HepG2 (cell line): ENCODE measurements around the gene NCOA5. TPM values are rescaled to one million over a fixed set of nuclear protein-coding genes. Genes with fewer than 3 reads are reported as not detected.

Experiments
- CHD4 ChIP-seq: fragments of 200-600 bp; sonication (generic); IDR thresholded peaks from 2 replicates; pipeline ENCODE4 v1.7.0; 2017; ENCODE audit warnings: mild to moderate bottlenecking, low read length, borderline replicate concordance
- GATA4 ChIP-seq: sonication (generic); IDR thresholded peaks from 2 replicates; pipeline ENCODE4 v1.6.1; 2016; ENCODE audit warnings: antibody characterized with exemption, low read depth, borderline replicate concordance
- HMG20A ChIP-seq: IDR thresholded peaks from 2 replicates; pipeline ENCODE4 v1.6.1; 2016; ENCODE audit warnings: borderline replicate concordance
- KDM2A ChIP-seq: sonication (generic); formaldehyde crosslinking; IDR thresholded peaks from 2 replicates; pipeline ENCODE4 v1.4.0; 2020; ENCODE audit warnings: low read depth, missing genetic modification reagents, borderline replicate concordance
- LCORL ChIP-seq, 2 experiments: fragments of 450-650 bp in 1 of 2; sonication (generic) in 1 of 2; formaldehyde crosslinking in 1 of 2; IDR thresholded peaks; 2 replicates each; pipeline versions ENCODE4 v1.5.0 to v1.6.1; 2017 to 2020; ENCODE audit warnings: antibody characterized with exemption in 1 of 2, missing genetic modification reagents in 1 of 2
- NR2F1 ChIP-seq, 2 experiments: fragments of 450-650 bp in 1 of 2; formaldehyde crosslinking in 1 of 2; IDR thresholded peaks; 2 replicates each; pipeline versions ENCODE4 v1.5.0 to v1.6.1; 2016 to 2020; ENCODE audit warnings: mild to moderate bottlenecking in 1 of 2, missing compliant biosample characterization in 1 of 2, missing genetic modification reagents in 1 of 2, moderate library complexity in 1 of 2
- NR2F6 ChIP-seq, 2 experiments: IDR thresholded peaks; 2 replicates each; pipeline ENCODE4 v1.6.1; 2016; ENCODE audit warnings: antibody characterized with exemption in 1 of 2, mild to moderate bottlenecking in 1 of 2
- PAWR ChIP-seq: sonication (generic); formaldehyde crosslinking; IDR thresholded peaks from 2 replicates; pipeline ENCODE4 v1.4.0; 2020; ENCODE audit warnings: missing genetic modification reagents, mild to moderate bottlenecking, borderline replicate concordance
- PLRG1 ChIP-seq: fragments of 450-650 bp; conservative IDR thresholded peaks from 2 replicates; pipeline ENCODE4 v1.6.1; 2016
- TAF1 ChIP-seq: sonication (generic); formaldehyde crosslinking; IDR thresholded peaks from 2 replicates; pipeline ENCODE4 v1.4.0; 2020; ENCODE audit warnings: missing genetic modification reagents
- U2AF1 ChIP-seq: fragments of 200-400 bp; formaldehyde crosslinking; optimal IDR thresholded peaks from 2 replicates; pipeline ENCODE3; 2017; ENCODE audit warnings: mild to moderate bottlenecking, low read depth, low read length
- ZNF629 ChIP-seq: sonication (generic); formaldehyde crosslinking; conservative IDR thresholded peaks from 2 replicates; pipeline ENCODE4 v1.5.0; 2020; ENCODE audit warnings: missing genetic modification reagents
- polyA plus RNA-seq, 8 experiments: library from polyadenylated mRNA; depleted of rRNA in 3 of 8; stranded (reverse) in 7 of 8; unstranded in 1 of 8; fragments of >200 nt; fragmentation: Illumina TruSeq in 4 of 8; extraction: Trizol in 4 of 8; gene quantifications; 2 replicates each; pipeline versions ENCODE4 v1.2.1 to v1.2.3, GENCODE V29; 2011 to 2016; ENCODE audit warnings: low read depth in 4 of 8, missing spikeins in 1 of 8, mixed read lengths in 1 of 8; ENCODE audit not compliant: insufficient read depth in 1 of 8
- total RNA-seq, 5 experiments: library from RNA; depleted of rRNA; stranded (reverse); fragments of >200 nt; fragmentation: Illumina TruSeq; extraction: Trizol; gene quantifications; 2 replicates each; pipeline ENCODE4 v1.2.3, GENCODE V29; 2016; ENCODE audit warnings: low read depth in 1 of 5
- TF ChIP-seq, protein P1 (sequence below): sonication (generic); formaldehyde crosslinking; IDR thresholded peaks from 2 replicates; pipeline ENCODE4 v1.5.1; 2020; ENCODE audit warnings: mild to moderate bottlenecking, missing genetic modification reagents
- TF ChIP-seq, protein P2 (sequence below): IDR thresholded peaks from 2 replicates; pipeline ENCODE4 v1.6.1; 2018; ENCODE audit warnings: missing genetic modification reagents, mild to moderate bottlenecking, missing compliant biosample characterization
- TF ChIP-seq, protein P3 (sequence below): IDR thresholded peaks from 2 replicates; pipeline ENCODE4 v1.6.1; 2016; ENCODE audit warnings: missing biosample characterization, missing genetic modification reagents, low read depth
- TF ChIP-seq, protein P4 (sequence below): sonication (generic); formaldehyde crosslinking; IDR thresholded peaks from 2 replicates; pipeline ENCODE4 v1.5.0; 2020; ENCODE audit warnings: mild to moderate bottlenecking, missing genetic modification reagents, borderline replicate concordance
- TF ChIP-seq, protein P5 (sequence below): sonication (generic); formaldehyde crosslinking; IDR thresholded peaks from 2 replicates; pipeline ENCODE4 v1.4.0; 2020; ENCODE audit warnings: missing genetic modification reagents

NCOA5 gene
- total and polyA plus RNA-seq, 2 of the 13 experiments (the other 11 are each of a cell fraction or from before 2014, with no cell fraction given) = 16.5 to 28.4 TPM

DNA sequence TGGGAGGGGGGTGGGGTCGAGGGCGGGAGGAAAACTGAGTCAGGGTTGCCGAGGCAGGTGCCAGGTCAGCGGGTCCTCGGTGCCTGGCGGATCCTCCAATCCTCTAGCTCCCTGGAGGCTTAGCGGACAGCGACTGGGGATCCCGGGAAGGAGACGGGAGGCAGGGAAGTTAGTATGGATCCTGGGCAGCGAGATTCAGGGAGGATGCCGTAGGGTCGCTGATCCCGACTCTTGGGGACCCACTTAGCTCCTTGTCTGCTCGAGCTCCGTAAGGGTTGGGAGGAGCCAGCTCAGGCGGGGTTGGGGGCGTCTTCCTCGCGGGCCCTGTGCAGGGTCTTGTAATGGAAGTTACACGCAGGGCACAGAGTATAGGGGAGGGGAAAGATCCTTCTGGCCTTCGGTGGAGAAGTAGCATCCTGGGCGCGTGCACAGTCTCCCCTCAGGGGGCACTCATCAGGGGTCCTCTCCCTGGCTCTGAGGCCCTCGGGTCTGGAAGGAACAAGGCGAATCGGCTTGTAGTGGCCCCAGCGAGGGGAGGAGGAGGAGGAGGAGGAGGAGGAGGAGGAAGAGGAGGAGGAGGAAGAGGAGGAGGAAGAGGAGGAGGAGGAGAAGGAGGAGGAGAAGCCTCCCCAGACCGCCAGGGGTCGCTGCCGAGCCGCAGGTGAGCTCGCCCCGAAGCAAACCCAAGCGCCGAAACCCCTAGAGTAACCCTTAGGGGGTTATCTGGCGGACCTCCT lies 67.2 kb downstream of the NCOA5 start (continued):
- TF ChIP-seq LCORL (IDR thresholded peaks at IDR 0.05) (no peak), LCORL (CRISPR knock-in tag; IDR thresholded peaks at IDR 0.05) (peak; percentile 56; the same call in 1 of the 2 replicates), U2AF1 (no peak), KDM2A (CRISPR knock-in tag) (peak; percentile 73), ZNF629 (CRISPR knock-in tag) (no peak), TAF1 (CRISPR knock-in tag) (no peak), NR2F6 (IDR thresholded peaks at IDR 0.05) (no peak), NR2F6 (CRISPR knock-in tag; IDR thresholded peaks at IDR 0.05) (no peak), PLRG1 (no peak), CHD4 (no peak), GATA4 (no peak), PAWR (CRISPR knock-in tag) (no peak), NR2F1 (CRISPR knock-in tag; IDR thresholded peaks at IDR 0.05) (no peak), HMG20A (CRISPR knock-in tag) (no peak)
- TF ChIP-seq, protein P1, sequence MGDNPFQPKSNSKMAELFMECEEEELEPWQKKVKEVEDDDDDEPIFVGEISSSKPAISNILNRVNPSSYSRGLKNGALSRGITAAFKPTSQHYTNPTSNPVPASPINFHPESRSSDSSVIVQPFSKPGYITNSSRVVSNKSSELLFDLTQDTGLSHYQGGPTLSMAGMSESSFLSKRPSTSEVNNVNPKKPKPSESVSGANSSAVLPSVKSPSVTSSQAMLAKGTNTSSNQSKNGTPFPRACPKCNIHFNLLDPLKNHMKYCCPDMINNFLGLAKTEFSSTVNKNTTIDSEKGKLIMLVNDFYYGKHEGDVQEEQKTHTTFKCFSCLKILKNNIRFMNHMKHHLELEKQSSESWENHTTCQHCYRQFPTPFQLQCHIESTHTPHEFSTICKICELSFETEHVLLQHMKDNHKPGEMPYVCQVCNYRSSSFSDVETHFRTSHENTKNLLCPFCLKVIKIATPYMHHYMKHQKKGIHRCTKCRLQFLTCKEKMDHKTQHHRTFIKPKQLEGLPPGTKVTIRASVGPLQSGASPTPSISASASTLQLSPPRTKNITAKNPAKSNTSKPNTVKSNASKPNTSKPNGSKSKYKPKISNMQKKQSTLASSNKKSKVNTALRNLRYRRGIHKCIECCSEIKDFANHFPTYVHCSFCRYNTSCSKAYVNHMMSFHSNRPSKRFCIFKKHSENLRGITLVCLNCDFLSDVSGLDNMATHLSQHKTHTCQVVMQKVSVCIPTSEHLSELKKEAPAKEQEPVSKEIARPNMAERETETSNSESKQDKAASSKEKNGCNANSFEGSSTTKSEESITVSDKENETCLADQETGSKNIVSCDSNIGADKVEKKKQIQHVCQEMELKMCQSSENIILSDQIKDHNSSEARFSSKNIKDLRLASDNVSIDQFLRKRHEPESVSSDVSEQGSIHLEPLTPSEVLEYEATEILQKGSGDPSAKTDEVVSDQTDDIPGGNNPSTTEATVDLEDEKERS (CRISPR knock-in tag) = no peak
- TF ChIP-seq, protein P2, sequence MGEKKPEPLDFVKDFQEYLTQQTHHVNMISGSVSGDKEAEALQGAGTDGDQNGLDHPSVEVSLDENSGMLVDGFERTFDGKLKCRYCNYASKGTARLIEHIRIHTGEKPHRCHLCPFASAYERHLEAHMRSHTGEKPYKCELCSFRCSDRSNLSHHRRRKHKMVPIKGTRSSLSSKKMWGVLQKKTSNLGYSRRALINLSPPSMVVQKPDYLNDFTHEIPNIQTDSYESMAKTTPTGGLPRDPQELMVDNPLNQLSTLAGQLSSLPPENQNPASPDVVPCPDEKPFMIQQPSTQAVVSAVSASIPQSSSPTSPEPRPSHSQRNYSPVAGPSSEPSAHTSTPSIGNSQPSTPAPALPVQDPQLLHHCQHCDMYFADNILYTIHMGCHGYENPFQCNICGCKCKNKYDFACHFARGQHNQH (CRISPR knock-in tag) = 0 out of 2 replicates have a peak, but pooled peaks have one; percentile 25
- TF ChIP-seq, protein P3, sequence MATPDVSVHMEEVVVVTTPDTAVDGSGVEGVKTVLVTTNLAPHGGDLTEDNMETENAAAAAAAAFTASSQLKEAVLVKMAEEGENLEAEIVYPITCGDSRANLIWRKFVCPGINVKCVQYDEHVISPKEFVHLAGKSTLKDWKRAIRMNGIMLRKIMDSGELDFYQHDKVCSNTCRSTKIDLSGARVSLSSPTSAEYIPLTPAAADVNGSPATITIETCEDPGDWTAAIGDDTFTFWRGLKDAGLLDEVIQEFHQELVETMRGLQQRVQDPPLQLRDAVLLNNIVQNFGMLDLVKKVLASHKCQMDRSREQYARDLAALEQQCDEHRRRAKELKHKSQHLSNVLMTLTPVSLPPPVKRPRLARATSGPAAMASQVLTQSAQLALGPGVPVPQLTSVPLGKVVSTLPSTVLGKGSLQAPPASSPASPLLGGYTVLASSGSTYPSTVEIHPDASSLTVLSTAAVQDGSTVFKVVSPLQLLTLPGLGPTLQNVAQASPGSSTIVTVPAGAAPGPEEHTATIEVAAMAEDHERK (CRISPR knock-in tag) = no peak
- TF ChIP-seq, protein P4, sequence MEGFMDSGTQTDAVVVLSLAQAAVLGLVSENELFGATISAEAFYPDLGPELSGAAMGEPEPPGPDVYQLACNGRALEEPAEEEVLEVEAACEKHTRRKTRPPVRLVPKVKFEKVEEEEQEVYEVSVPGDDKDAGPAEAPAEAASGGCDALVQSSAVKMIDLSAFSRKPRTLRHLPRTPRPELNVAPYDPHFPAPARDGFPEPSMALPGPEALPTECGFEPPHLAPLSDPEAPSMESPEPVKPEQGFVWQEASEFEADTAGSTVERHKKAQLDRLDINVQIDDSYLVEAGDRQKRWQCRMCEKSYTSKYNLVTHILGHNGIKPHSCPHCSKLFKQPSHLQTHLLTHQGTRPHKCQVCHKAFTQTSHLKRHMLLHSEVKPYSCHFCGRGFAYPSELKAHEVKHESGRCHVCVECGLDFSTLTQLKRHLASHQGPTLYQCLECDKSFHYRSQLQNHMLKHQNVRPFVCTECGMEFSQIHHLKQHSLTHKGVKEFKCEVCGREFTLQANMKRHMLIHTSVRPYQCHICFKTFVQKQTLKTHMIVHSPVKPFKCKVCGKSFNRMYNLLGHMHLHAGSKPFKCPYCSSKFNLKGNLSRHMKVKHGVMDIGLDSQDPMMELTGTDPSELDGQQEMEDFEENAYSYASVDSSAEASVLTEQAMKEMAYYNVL (CRISPR knock-in tag) = peak; percentile 32; the same call in 1 of the 2 replicates
- TF ChIP-seq, protein P5, sequence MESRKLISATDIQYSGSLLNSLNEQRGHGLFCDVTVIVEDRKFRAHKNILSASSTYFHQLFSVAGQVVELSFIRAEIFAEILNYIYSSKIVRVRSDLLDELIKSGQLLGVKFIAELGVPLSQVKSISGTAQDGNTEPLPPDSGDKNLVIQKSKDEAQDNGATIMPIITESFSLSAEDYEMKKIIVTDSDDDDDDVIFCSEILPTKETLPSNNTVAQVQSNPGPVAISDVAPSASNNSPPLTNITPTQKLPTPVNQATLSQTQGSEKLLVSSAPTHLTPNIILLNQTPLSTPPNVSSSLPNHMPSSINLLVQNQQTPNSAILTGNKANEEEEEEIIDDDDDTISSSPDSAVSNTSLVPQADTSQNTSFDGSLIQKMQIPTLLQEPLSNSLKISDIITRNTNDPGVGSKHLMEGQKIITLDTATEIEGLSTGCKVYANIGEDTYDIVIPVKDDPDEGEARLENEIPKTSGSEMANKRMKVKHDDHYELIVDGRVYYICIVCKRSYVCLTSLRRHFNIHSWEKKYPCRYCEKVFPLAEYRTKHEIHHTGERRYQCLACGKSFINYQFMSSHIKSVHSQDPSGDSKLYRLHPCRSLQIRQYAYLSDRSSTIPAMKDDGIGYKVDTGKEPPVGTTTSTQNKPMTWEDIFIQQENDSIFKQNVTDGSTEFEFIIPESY (CRISPR knock-in tag) = no peak
